ENCODE data around the gene ITIH5. TPM values are rescaled to one million over a fixed set of nuclear protein-coding genes. Genes with fewer than 3 reads are reported as not detected.

Gene ITIH5
- total and polyA plus RNA-seq, 2 donors (not counting 1 experiment from before 2014, with no cell fraction given): not detected

DNA sequence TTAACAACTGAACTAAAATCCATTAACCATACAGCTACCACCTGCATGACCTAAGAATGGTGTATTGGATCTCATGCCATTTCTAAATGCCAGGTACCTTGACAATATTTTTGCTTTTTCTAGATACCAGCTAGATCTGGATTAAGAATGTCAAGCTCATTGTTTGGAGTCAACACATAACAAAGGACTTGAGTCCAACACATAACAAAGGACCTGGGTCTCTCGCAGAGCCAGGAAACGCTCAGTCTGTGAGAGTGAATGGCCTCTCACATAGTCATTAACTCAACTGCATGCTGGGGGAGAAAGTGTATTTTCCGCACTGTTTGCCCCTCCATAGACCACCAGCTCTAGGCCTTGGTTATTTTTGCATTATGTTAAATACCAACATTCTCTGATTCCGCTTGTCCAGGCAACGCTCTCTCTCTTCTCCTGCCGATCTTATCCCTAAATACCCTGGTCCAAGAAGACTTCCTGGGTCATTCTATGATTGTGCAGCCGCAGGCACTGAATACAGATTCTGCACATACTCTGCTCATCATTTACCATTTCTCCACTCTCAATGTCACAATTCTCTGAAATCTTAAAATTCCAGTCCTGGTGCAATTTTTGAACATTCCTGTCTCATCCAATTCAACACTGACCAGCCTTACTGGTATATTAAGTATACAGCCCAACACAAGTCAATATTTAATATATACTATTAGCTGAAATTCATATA lies 31.2 kb downstream of the ITIH5 start:
- ATAC-seq (ENCODE audit: low read depth) (no peak), DNase-seq (no peak)
- TF ChIP-seq EZH2 (IDR thresholded peaks at IDR 0.05; ENCODE audit: borderline replicate concordance, insufficient read depth, low read depth, low read length, poor library complexity, severe bottlenecking) (no peak), CTCF (IDR thresholded peaks at IDR 0.05) (no peak)
- Mint-ChIP-seq H3K4me1 (no peaks in the 10 kb centered on the region), H3K4me3 (no peak overlapping the region), H3K9me3 (ENCODE audit: insufficient read depth) (peaks cover 8% of the 10 kb centered on the region), H3K27ac (no peak overlapping the region), H3K27me3 (peaks cover 40% of the 10 kb centered on the region)
- ChIA-PET CTCF (interaction anchor here (0.9 kb wide), 1 partner anchor 15 kb away, joined by 3 read pairs; no protein-coding TSS in a partner anchor), POLR2A (no interaction called here)
- peaks cover 0 to 21% (median 0%) of the 10 kb centered on the region in 4 experiments for H3K27me3 ChIP-seq (replicated peaks in 1 of 4; ENCODE audit: control extremely low read depth in 1 of 4, control insufficient read depth in 3 of 4, insufficient read depth in 4 of 4, low read length in 3 of 4)
- H3K4me1 ChIP-seq (ENCODE audit: control insufficient read depth in 2 of 2, insufficient read depth in 2 of 2, low read length in 2 of 2): no peaks in the 10 kb centered on the region
- H3K79me2 ChIP-seq (ENCODE audit: control insufficient read depth, insufficient read depth, low read length): no peaks in the 10 kb centered on the region
- no peak overlapping the region for H3K27ac ChIP-seq (ENCODE audit: low read length in 2 of 2)
- H3K9me3 ChIP-seq (ENCODE audit: control extremely low read depth in 1 of 3, control insufficient read depth in 2 of 3, insufficient read depth in 1 of 3, low read length in 2 of 3): peaks cover 0 to 8% (median 5%) of the 10 kb centered on the region in 3 donors
- intact Hi-C loops (cut with micrococcal nuclease): no loop called here
- H3K36me3 ChIP-seq (replicated peaks in 1 of 2; ENCODE audit: control extremely low read depth in 1 of 2, control insufficient read depth in 1 of 2, extremely low read depth in 1 of 2, insufficient read depth in 2 of 2, low read length in 1 of 2): no peaks in the 10 kb centered on the region
- no peak overlapping the region for H3K9ac ChIP-seq (ENCODE audit: low read length)
- no peak overlapping the region for H3K4me2 ChIP-seq (replicated peaks; ENCODE audit: low read depth, low read length, poor library complexity, severe bottlenecking)
- no peaks in the 10 kb centered on the region for H4K20me1 ChIP-seq (ENCODE audit: control insufficient read depth, insufficient read depth, low read length, poor library complexity, severe bottlenecking)
- H3K4me3 ChIP-seq (ENCODE audit: control extremely low read depth in 1 of 5, extremely low read depth in 1 of 5, insufficient read depth in 1 of 5, low read depth in 2 of 5, low read length in 4 of 5): no peak overlapping the region
- 97% methylated on average over 4 of the region's 7 CpGs for WGBS (ENCODE audit: insufficient coverage)
- no peak overlapping the region for H2AFZ ChIP-seq (ENCODE audit: insufficient read depth, low read depth, low read length, poor library complexity, severe bottlenecking)
